Measurements from ENCODE around the gene TRIM39. TPM values are rescaled to one million over a fixed set of nuclear protein-coding genes. Genes with fewer than 3 reads are reported as not detected.

TRIM39 gene
- total RNA-seq, 4 donors from 2014 or later = 12.3 to 21.5 (median 14.9) TPM

DNA sequence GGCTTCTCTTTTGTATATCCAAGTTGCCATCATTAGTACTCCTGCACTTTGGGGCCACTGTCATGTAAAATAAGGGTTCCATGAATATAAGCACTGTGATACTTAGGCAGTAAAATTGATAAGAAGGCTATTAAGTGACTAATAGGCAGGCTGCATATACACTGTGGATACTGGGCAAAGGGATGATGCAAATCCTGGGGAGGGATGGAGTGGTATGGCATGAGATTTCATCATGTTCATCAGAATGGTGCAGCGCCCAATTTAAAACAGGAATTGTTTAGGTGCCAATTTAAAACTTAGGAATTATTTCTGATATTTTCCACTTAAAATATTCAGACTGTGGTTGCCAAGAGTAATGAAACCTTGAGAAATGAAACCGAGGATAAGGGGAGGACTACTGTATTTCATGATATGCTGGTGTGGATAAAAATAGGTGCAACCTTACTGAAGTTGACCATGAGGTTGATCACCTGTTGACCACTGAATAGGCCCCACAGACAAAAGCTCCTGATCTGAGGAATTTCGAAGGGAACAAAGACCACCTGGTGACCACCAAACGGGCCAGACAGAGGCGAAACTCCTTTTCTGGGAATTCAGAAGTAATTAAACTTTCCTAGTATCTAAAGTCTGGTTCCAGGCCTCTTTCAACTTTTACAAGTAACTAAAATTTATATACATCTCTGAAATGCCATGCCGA, 4.9 kb upstream of the TRIM39 start:
- ATAC-seq (no peak), DNase-seq (no peak)
- H3K9me3 ChIP-seq = no peaks in the 10 kb centered on the region
- no peak for TF ChIP-seq POLR2A (IDR thresholded peaks at IDR 0.05)
- TF ChIP-seq, protein P1, sequence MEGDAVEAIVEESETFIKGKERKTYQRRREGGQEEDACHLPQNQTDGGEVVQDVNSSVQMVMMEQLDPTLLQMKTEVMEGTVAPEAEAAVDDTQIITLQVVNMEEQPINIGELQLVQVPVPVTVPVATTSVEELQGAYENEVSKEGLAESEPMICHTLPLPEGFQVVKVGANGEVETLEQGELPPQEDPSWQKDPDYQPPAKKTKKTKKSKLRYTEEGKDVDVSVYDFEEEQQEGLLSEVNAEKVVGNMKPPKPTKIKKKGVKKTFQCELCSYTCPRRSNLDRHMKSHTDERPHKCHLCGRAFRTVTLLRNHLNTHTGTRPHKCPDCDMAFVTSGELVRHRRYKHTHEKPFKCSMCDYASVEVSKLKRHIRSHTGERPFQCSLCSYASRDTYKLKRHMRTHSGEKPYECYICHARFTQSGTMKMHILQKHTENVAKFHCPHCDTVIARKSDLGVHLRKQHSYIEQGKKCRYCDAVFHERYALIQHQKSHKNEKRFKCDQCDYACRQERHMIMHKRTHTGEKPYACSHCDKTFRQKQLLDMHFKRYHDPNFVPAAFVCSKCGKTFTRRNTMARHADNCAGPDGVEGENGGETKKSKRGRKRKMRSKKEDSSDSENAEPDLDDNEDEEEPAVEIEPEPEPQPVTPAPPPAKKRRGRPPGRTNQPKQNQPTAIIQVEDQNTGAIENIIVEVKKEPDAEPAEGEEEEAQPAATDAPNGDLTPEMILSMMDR (IDR thresholded peaks at IDR 0.05 in 4 of 5, conservative IDR thresholded peaks at IDR 0.05 in 1 of 5) = no peak
- H3K27me3 ChIP-seq = no peaks in the 10 kb centered on the region
- H3K27ac ChIP-seq = no peak overlapping the region
- intact Hi-C loops (cut with DNase I; ENCODE audit: low total_unique reads) = no loop called here
- H3K36me3 ChIP-seq = no peaks in the 10 kb centered on the region
- in situ Hi-C loops (cut with MboI; ENCODE audit: low sequenced_read_pairs in 4 of 4) = loop anchor here in 1 of 4 donors (10.0 kb wide), 1 partner anchor 107 kb away; the partner anchor contains the start of gene TRIM26
- H3K4me3 ChIP-seq = no peak overlapping the region
- H3K4me1 ChIP-seq = peaks cover 26 to 27% of the 10 kb centered on the region in 2 donors

- in situ Hi-C loops (cut with MboI; ENCODE audit: low sequenced_read_pairs in 4 of 4) = loop anchor here in 1 of 4 donors (10.0 kb wide), 1 partner anchor 108 kb away; the partner anchor contains the start of gene TRIM26
- TF ChIP-seq, protein P1 (IDR thresholded peaks at IDR 0.05 in 4 of 5, conservative IDR thresholded peaks at IDR 0.05 in 1 of 5) = no peak
- no peak for TF ChIP-seq POLR2A (IDR thresholded peaks at IDR 0.05)
- no peak overlapping the region for H3K4me3 ChIP-seq
- H3K36me3 ChIP-seq = no peaks in the 10 kb centered on the region
- intact Hi-C loops (cut with DNase I; ENCODE audit: low total_unique reads) = no loop called here
- H3K27me3 ChIP-seq = no peaks in the 10 kb centered on the region
- H3K4me1 ChIP-seq = peaks cover 32 to 33% of the 10 kb centered on the region in 2 donors
- no peaks in the 10 kb centered on the region for H3K9me3 ChIP-seq
- no peak overlapping the region for H3K27ac ChIP-seq
- DNase-seq = no peak
- no peak for ATAC-seq
These were observed 3.9 kb upstream of the TRIM39 start for GRCh38 chr6:30322527-30323501.

GRCh38 chr6:30323806-30324205, 2.9 kb upstream of the TRIM39 start:
- in situ Hi-C loops (cut with MboI; ENCODE audit: low sequenced_read_pairs in 4 of 4) = loop anchor here in 1 of 4 donors (10.0 kb wide), 1 partner anchor 109 kb away; the partner anchor contains the start of gene TRIM26
- Histone ChIP-seq H3K4me1 (peaks cover 33 to 35% of the 10 kb centered on the region in 2 donors), H3K4me3 (no peak overlapping the region), H3K27me3 (no peaks in the 10 kb centered on the region), H3K9me3 (no peaks in the 10 kb centered on the region), H3K36me3 (peaks cover 0 to 2% of the 10 kb centered on the region in 2 donors), H3K27ac (no peak overlapping the region)
- no peak for TF ChIP-seq POLR2A (IDR thresholded peaks at IDR 0.05)
- TF ChIP-seq, protein P1 (IDR thresholded peaks at IDR 0.05 in 4 of 5, conservative IDR thresholded peaks at IDR 0.05 in 1 of 5) = no peak
- no peak for ATAC-seq
- DNase-seq = no peak
- intact Hi-C loops (cut with DNase I; ENCODE audit: low total_unique reads) = no loop called here

- Histone ChIP-seq H3K4me3 (peak overlapping the region; percentile 80 to 91 (median 88)), H3K36me3 (peaks cover 0 to 17% of the 10 kb centered on the region in 2 donors), H3K9me3 (no peaks in the 10 kb centered on the region), H3K27ac (peak overlapping the region; percentile 94 to 98 (median 96)), H3K4me1 (peaks cover 33 to 35% of the 10 kb centered on the region in 2 donors), H3K27me3 (no peaks in the 10 kb centered on the region)
- peak; percentile 10 to 31 for ATAC-seq
- DNase-seq = peak in 1 of 2 donors; percentile 20
- in situ Hi-C loops (cut with MboI; ENCODE audit: low sequenced_read_pairs in 4 of 4) = loop anchor here in 2 of 4 donors (10.0 to 25.0 kb wide), 2 partner anchors 111 to 263 kb away; partner anchors contain the start of genes POLR1H (in 2 of the 2), PPP1R11 (in 2 of the 2) and TRIM26 (in 1 of the 2)
- no peak for TF ChIP-seq POLR2A (IDR thresholded peaks at IDR 0.05)
- TF ChIP-seq, protein P1 (IDR thresholded peaks at IDR 0.05 in 4 of 5, conservative IDR thresholded peaks at IDR 0.05 in 1 of 5) = no peak
- intact Hi-C loops (cut with DNase I; ENCODE audit: low total_unique reads) = loop anchor here (5.0 kb wide), 1 partner anchor 258 kb away; the partner anchor contains the start of gene PPP1R11
These were observed 1.4 kb upstream of the TRIM39 start for GRCh38 chr6:30325150-30325872.
